Measurements from ENCODE around the gene TC2N.

- TF ChIP-seq SMC3 (conservative IDR thresholded peaks at IDR 0.05; ENCODE audit: poor library complexity) (no peak), POLR2AphosphoS5 (IDR thresholded peaks at IDR 0.05) (no peak)
These were observed 36.6 kb downstream of the TC2N start for GRCh38 chr14:91830777-91831176.

All from neural cell (in vitro differentiated cells).